Suprapubic skin (tissue), 4 donors: ENCODE measurements around the gene SAMHD1.

Experiments
- CTCF ChIP-seq, 2 donors: fragments of 200-600 bp in 1 of 2; fragments of 450-650 bp in 1 of 2; sonication (generic) in 1 of 2; IDR thresholded peaks; one replicate each; pipeline ENCODE4 v1.5.1; 2016 to 2019; ENCODE audit warnings: antibody characterized with exemption in 2 of 2, mild to moderate bottlenecking in 1 of 2, moderate library complexity in 1 of 2
- EP300 ChIP-seq: sonication (generic); formaldehyde crosslinking; IDR thresholded peaks from one replicate; pipeline ENCODE4 v1.6.1; 2017; ENCODE audit warnings: antibody characterized with exemption
- POLR2A ChIP-seq, 2 donors: fragments of 450-650 bp; IDR thresholded peaks; one replicate each; pipeline ENCODE4 v1.6.1; 2017; ENCODE audit warnings: antibody characterized with exemption in 2 of 2, mild to moderate bottlenecking in 2 of 2, moderate library complexity in 2 of 2
- POLR2AphosphoS5 ChIP-seq, 3 donors: sonication (generic); formaldehyde crosslinking; IDR thresholded peaks; one replicate each; pipeline ENCODE4 v1.6.1; 2017; ENCODE audit warnings: antibody characterized with exemption in 3 of 3

DNA sequence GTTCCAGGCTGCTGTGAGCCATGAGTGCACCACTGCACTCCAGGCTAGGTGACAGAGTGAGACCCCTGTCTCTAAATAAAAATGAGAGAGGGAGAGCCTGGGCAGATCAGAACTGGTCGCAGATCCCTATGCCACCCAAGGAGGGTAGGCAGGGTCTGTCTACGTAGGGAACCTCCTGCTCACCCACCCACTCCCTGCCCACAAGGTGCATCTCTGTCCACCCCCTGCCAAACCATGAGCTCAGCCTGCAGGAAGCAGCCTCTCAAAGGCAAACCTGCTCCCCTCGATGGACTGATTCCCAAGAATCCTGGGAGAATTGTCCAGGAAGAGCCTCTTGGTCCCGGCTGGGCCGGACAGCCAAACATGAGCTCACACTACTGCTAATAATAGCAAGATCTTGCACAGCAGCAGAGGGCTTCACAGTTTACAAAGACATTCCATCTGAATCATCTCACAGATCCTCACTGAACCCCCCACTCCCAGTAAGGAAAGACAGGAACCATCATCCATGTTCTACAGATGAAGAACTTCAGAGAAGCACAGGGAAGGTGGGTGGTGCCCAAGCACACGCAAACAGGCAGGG is 103.3 kb downstream of the SAMHD1 start:
- TF ChIP-seq CTCF (IDR thresholded peaks at IDR 0.05) (no peak), POLR2AphosphoS5 (IDR thresholded peaks at IDR 0.05) (no peak), POLR2A (IDR thresholded peaks at IDR 0.05) (no peak), EP300 (no peak)
